A549 (cell line): Measurements from ENCODE around the gene CLSTN2.

ENCODE experiments used
- BHLHE40 ChIP-seq: IDR thresholded peaks from 2 replicates; pipeline ENCODE4 v1.6.1; 2012; ENCODE audit warnings: low read depth, low read length, inconsistent platforms
- NPAS2 ChIP-seq: fragments of 250-450 bp; sonication (Bioruptor Pico); IDR thresholded peaks from 2 replicates; pipeline ENCODE4 v1.8.0; 2022; ENCODE audit warnings: mild to moderate bottlenecking, moderate library complexity, borderline replicate concordance
- TF ChIP-seq, protein P1 (sequence below): fragments of >200 bp; sonication (Bioruptor Twin); formaldehyde crosslinking; IDR thresholded peaks from 3 replicates; pipeline ENCODE4 v1.5.1; 2016

DNA sequence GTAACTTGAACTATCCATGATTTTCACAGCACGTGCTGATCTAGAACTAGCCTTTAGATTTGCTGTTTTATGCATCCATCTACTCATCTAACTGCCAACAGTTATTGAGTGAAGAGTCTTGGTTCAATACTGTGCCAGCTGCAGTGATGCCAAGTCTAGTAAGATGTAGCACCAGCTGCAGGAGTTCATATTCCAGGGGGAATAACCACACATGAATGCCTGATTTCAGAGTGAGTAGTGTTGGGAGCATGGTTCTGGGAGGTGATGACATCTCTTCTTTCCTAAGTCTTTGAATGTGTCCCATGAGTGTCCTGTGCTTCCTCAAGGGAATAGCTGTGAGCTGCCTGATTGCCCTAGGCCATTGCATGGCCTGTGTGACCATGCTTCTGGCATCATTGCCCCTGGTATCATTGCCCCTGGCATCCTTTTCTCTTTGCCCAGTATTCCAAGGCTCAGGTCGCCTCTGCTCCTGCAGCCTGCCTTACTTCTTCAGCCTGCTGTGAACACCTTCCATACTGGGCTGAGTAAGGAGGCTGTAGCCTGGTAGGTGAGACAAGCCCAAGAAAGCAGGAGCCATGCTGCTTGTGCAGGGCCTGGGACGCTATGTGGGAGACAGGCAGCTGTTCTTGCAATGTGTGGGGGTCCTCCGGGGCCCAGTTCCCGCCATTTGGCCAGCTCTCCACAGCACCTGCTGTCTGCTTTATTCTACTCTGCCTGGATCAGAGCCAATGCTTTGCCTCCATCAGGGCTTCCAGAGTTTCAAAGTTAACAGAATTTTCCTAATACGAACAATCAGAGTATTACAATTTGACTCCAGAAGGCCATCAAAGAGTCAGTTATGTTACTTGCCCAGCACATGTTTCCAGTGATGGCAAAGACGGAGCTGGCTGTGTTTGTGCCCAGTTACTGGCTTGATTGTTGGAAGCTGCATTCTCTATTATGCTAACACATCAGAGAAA lies 73.2 kb downstream of the CLSTN2 start:
- TF ChIP-seq BHLHE40 (no peak), NPAS2 (no peak)
- TF ChIP-seq, protein P1, sequence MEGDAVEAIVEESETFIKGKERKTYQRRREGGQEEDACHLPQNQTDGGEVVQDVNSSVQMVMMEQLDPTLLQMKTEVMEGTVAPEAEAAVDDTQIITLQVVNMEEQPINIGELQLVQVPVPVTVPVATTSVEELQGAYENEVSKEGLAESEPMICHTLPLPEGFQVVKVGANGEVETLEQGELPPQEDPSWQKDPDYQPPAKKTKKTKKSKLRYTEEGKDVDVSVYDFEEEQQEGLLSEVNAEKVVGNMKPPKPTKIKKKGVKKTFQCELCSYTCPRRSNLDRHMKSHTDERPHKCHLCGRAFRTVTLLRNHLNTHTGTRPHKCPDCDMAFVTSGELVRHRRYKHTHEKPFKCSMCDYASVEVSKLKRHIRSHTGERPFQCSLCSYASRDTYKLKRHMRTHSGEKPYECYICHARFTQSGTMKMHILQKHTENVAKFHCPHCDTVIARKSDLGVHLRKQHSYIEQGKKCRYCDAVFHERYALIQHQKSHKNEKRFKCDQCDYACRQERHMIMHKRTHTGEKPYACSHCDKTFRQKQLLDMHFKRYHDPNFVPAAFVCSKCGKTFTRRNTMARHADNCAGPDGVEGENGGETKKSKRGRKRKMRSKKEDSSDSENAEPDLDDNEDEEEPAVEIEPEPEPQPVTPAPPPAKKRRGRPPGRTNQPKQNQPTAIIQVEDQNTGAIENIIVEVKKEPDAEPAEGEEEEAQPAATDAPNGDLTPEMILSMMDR: no peak
